Measurements from ENCODE around the gene FAM200B. TPM values are rescaled to one million over a fixed set of nuclear protein-coding genes. Genes with fewer than 3 reads are reported as not detected.
A peak's percentile ranks its signal among the peaks of the same experiment; 100 is the strongest.

FAM200B gene
- total RNA-seq, 2 donors from 2014 or later = 14.1 to 20.5 TPM

DNA sequence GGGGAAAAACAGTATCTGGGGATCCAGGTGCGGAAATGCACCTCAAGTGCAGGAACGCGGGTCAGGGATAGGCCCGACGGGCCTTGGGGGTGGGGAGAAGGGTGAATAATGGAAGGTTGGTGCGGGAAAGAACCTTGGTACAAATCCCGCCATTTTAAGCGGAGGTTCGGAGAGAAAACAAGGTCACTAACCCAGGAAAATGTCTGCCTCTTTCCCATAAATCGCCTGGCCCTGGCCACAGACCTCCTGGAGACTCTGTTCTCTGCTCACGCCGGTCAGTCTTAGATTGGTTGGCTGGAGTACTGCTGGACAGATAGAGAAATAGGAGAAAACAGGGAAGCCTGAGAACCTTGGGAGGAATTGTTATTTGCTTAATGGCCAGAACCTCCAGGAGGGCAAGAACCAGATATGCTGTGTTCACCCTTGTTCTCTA, 25.6 kb upstream of the FAM200B start:
- no peaks in the 10 kb centered on the region for H3K27me3 Mint-ChIP-seq
- ATAC-seq (no peak), DNase-seq (no peak)
- H3K4me3 Mint-ChIP-seq = peak overlapping the region; percentile 91
- H3K36me3 Mint-ChIP-seq (ENCODE audit: low read depth) = peaks cover 4% of the 10 kb centered on the region
- H3K9me3 ChIP-seq (ENCODE audit: control insufficient read depth, low read length, poor library complexity, severe bottlenecking) = no peaks in the 10 kb centered on the region
- H3K4me1 Mint-ChIP-seq = peaks cover 22% of the 10 kb centered on the region
- peak overlapping the region; percentile 96 for H3K27ac Mint-ChIP-seq

- Mint-ChIP-seq H3K27me3 (no peaks in the 10 kb centered on the region), H3K4me3 (no peak overlapping the region), H3K36me3 (ENCODE audit: low read depth) (peaks cover 4% of the 10 kb centered on the region), H3K27ac (no peak overlapping the region), H3K4me1 (peaks cover 15% of the 10 kb centered on the region)
- no peaks in the 10 kb centered on the region for H3K9me3 ChIP-seq (ENCODE audit: control insufficient read depth, low read length, poor library complexity, severe bottlenecking)
- DNase-seq (no peak), ATAC-seq (no peak)
These were observed 24.3 kb upstream of the FAM200B start for GRCh38 chr4:15657366-15657765.

- H3K27ac Mint-ChIP-seq = no peak overlapping the region
- ATAC-seq (no peak), DNase-seq (no peak)
- peaks cover 12% of the 10 kb centered on the region for H3K4me1 Mint-ChIP-seq
- no peak overlapping the region for H3K4me3 Mint-ChIP-seq
- H3K9me3 ChIP-seq (ENCODE audit: control insufficient read depth, low read length, poor library complexity, severe bottlenecking) = no peaks in the 10 kb centered on the region
- no peaks in the 10 kb centered on the region for H3K27me3 Mint-ChIP-seq
- peaks cover 4% of the 10 kb centered on the region for H3K36me3 Mint-ChIP-seq (ENCODE audit: low read depth)
These were observed 23.4 kb upstream of the FAM200B start for GRCh38 chr4:15658136-15658770.

DNA sequence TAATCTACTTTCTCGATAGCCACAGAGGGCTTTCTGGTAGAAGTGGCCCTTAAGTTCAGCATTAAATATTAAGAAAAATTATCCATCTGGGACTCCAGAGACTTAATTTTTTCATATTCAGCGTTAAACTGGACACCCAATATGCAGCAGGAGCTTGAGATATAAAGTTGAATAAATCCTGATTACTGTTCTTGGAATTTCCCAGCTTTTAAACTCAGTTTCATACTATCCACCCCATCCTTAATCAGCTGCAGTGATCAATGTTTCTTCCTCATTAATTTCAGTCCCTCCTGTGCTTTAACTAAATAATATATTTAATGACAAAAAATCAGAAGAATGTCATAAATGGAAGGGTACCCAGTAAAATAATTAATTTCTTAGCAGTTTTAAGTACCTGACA, 22.8 kb upstream of the FAM200B start:
- H3K27me3 Mint-ChIP-seq = no peaks in the 10 kb centered on the region
- H3K4me3 Mint-ChIP-seq = no peak overlapping the region
- DNase-seq (no peak), ATAC-seq (no peak)
- H3K4me1 Mint-ChIP-seq = peaks cover 7% of the 10 kb centered on the region
- H3K9me3 ChIP-seq (ENCODE audit: control insufficient read depth, low read length, poor library complexity, severe bottlenecking) = no peaks in the 10 kb centered on the region
- H3K36me3 Mint-ChIP-seq (ENCODE audit: low read depth) = peaks cover 4% of the 10 kb centered on the region
- H3K27ac Mint-ChIP-seq = no peak overlapping the region

DNA sequence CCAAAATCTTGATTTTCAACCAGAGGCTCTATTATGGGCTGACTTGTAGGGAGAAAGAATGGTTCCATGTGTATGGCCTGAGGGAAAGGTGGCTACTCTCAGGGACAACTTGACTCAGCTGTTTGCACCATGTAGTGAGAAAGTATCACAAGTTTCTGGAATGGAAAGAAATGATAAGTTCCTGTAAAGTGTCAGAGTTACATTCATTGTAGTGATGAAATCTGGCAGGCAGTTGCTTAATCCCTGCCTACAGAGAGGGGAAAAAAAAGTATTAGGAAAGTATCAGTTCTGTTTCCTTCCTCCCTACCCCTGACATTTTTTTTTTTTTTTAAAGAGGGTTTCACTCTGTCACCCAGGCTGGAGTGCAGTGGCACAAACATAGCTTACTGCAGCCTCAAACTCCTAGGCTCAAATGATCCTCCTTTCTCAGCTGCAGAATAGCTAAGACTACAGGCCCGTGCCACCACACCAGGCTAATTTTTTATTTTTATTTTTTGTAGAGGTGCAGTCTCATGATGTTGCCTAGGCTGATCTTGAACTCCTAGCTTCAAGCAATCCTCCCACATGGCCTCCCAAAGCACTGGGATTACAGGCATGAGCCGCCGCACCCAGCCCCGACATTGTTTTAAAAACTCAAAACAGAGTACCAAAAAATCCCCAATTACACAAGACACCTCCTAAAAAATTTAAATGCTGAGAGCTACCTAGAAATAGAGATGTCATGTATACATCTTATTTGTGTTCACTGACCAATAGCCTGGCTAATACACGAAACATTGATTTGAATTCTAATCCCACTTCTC, 21.7 kb upstream of the FAM200B start:
- DNase-seq (no peak), ATAC-seq (no peak)
- Mint-ChIP-seq H3K27me3 (no peaks in the 10 kb centered on the region), H3K27ac (no peak overlapping the region), H3K4me3 (no peak overlapping the region), H3K4me1 (peaks cover 6% of the 10 kb centered on the region), H3K36me3 (ENCODE audit: low read depth) (peaks cover 2% of the 10 kb centered on the region)
- no peaks in the 10 kb centered on the region for H3K9me3 ChIP-seq (ENCODE audit: control insufficient read depth, low read length, poor library complexity, severe bottlenecking)

GRCh38 chr4:15665753-15666365, 15.8 kb upstream of the FAM200B start:
- Mint-ChIP-seq H3K36me3 (ENCODE audit: low read depth) (no peaks in the 10 kb centered on the region), H3K4me3 (no peak overlapping the region), H3K4me1 (no peaks in the 10 kb centered on the region), H3K27me3 (no peaks in the 10 kb centered on the region), H3K27ac (no peak overlapping the region)
- ATAC-seq (no peak), DNase-seq (no peak)
- H3K9me3 ChIP-seq (ENCODE audit: control insufficient read depth, low read length, poor library complexity, severe bottlenecking) = no peaks in the 10 kb centered on the region

- ATAC-seq (no peak), DNase-seq (no peak)
- no peak overlapping the region for H3K4me3 Mint-ChIP-seq
- peaks cover 6% of the 10 kb centered on the region for H3K4me1 Mint-ChIP-seq
- H3K36me3 Mint-ChIP-seq (ENCODE audit: low read depth) = no peaks in the 10 kb centered on the region
- H3K27me3 Mint-ChIP-seq = no peaks in the 10 kb centered on the region
- H3K27ac Mint-ChIP-seq = no peak overlapping the region
- H3K9me3 ChIP-seq (ENCODE audit: control insufficient read depth, low read length, poor library complexity, severe bottlenecking) = no peaks in the 10 kb centered on the region
These were observed 14.6 kb upstream of the FAM200B start for GRCh38 chr4:15667006-15667405.

DNA sequence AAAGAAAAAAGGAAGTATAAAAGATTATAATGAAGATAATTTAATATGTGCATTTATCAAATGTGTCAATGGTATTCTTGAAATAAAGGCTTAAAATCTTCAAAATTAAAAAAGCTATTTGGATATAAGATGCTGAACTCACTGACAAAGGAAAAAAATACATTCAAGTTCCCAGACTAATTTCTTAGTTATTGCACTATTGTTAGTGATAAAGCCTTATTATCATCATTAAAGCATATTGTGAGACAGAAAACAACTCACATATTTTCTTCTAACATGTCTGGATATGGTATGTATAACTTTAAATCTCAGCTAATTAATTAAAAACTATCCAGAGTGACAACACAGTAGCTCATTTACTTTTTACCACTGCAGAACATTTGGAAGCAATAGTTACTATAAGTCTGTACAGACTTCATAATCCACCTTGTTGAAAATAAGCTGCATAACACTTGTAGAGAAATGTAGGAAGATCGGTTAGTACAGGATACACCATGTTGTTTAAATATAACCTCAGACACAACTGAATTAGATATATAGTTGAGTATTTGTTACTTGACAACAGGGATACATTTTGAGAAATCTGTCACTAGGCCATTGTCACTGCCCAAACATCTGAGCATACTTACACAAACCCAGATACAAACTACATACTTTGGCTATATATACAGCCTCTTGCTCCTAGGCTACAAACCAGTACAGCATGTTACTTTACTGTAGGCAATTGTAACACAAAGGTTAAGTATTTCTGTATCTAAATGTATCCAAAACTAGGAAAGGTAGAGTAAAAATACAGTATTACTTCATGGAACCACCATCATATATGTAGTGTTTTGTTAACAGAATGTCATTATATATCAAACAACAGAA, 12.8 kb upstream of the FAM200B start:
- Mint-ChIP-seq H3K4me1 (peaks cover 6% of the 10 kb centered on the region), H3K36me3 (ENCODE audit: low read depth) (no peaks in the 10 kb centered on the region), H3K27me3 (no peaks in the 10 kb centered on the region), H3K27ac (no peak overlapping the region), H3K4me3 (no peak overlapping the region)
- H3K9me3 ChIP-seq (ENCODE audit: control insufficient read depth, low read length, poor library complexity, severe bottlenecking) = no peaks in the 10 kb centered on the region
- DNase-seq (no peak), ATAC-seq (no peak)

GRCh38 chr4:15670576-15670975, 11.1 kb upstream of the FAM200B start:
- Mint-ChIP-seq H3K36me3 (ENCODE audit: low read depth) (no peaks in the 10 kb centered on the region), H3K4me1 (peaks cover 6% of the 10 kb centered on the region), H3K27me3 (no peaks in the 10 kb centered on the region), H3K27ac (no peak overlapping the region), H3K4me3 (no peak overlapping the region)
- ATAC-seq = no peak
- DNase-seq = no peak
- H3K9me3 ChIP-seq (ENCODE audit: control insufficient read depth, low read length, poor library complexity, severe bottlenecking) = no peaks in the 10 kb centered on the region

- ATAC-seq (no peak), DNase-seq (no peak)
- Mint-ChIP-seq H3K27me3 (no peaks in the 10 kb centered on the region), H3K4me1 (peaks cover 6% of the 10 kb centered on the region), H3K36me3 (ENCODE audit: low read depth) (no peaks in the 10 kb centered on the region), H3K4me3 (no peak overlapping the region), H3K27ac (no peak overlapping the region)
- no peaks in the 10 kb centered on the region for H3K9me3 ChIP-seq (ENCODE audit: control insufficient read depth, low read length, poor library complexity, severe bottlenecking)
These were observed 9.5 kb upstream of the FAM200B start for GRCh38 chr4:15672101-15672500.

DNA sequence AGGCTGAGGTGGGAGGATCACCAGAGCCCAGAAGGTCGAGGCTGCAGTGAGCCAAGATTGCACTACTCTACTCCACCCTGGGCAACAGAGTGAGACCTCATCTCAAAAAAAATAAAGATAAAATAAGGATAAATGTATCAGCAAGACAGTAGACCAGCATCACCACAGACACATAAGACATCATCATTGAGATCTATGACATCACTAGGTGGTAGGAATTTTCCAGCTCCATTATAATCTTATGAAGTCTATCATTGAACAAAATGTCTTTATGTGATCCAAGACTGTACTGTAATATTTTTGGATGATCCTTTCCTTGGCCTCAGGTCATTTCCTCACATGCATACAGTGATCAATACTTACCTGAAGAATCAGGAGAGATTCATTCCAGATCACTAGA, 8.3 kb upstream of the FAM200B start:
- Mint-ChIP-seq H3K36me3 (ENCODE audit: low read depth) (no peaks in the 10 kb centered on the region), H3K4me3 (no peak overlapping the region), H3K27ac (no peak overlapping the region), H3K27me3 (no peaks in the 10 kb centered on the region), H3K4me1 (peaks cover 6% of the 10 kb centered on the region)
- H3K9me3 ChIP-seq (ENCODE audit: control insufficient read depth, low read length, poor library complexity, severe bottlenecking) = no peaks in the 10 kb centered on the region
- no peak for ATAC-seq
- no peak for DNase-seq

- Mint-ChIP-seq H3K4me3 (no peak overlapping the region), H3K27ac (no peak overlapping the region), H3K36me3 (ENCODE audit: low read depth) (no peaks in the 10 kb centered on the region), H3K4me1 (peaks cover 6% of the 10 kb centered on the region), H3K27me3 (no peaks in the 10 kb centered on the region)
- no peaks in the 10 kb centered on the region for H3K9me3 ChIP-seq (ENCODE audit: control insufficient read depth, low read length, poor library complexity, severe bottlenecking)
- no peak for DNase-seq
- ATAC-seq = no peak
These were observed 7.6 kb upstream of the FAM200B start for GRCh38 chr4:15674046-15674445.

GRCh38 chr4:15674926-15675325, 6.7 kb upstream of the FAM200B start:
- H3K9me3 ChIP-seq (ENCODE audit: control insufficient read depth, low read length, poor library complexity, severe bottlenecking) = no peaks in the 10 kb centered on the region
- ATAC-seq (no peak), DNase-seq (no peak)
- Mint-ChIP-seq H3K4me1 (peaks cover 7% of the 10 kb centered on the region), H3K27ac (no peak overlapping the region), H3K36me3 (ENCODE audit: low read depth) (no peaks in the 10 kb centered on the region), H3K4me3 (no peak overlapping the region), H3K27me3 (no peaks in the 10 kb centered on the region)

Measured in T-helper 17 cell (primary cell).